GM12873 (cell line): ENCODE results near the gene CEP19.

Experiments
- CTCF ChIP-seq: IDR thresholded peaks from 2 replicates; pipeline ENCODE4 v1.5.1; 2012; ENCODE audit warnings: low read depth, mild to moderate bottlenecking, moderate library complexity, low read length, control low read depth; ENCODE audit not compliant: insufficient read depth; ENCODE audit errors: missing control alignments

CEP19 gene

GRCh38 chr3:196711838-196712513 lies at the start of gene CEP19, which contains the start of gene PIGX:
Gene CEP19, minus strand, starts transcription at chr3:196712250. Its CDS starts 3,593 bp downstream, at chr3:196708657.
Gene PIGX, plus strand, starts transcription at chr3:196712377.
- TF ChIP-seq CTCF = no peak

GRCh38 chr3:196757876-196758739 lies 46.1 kb upstream of the CEP19 start:
- TF ChIP-seq CTCF = no peak

- no peak for TF ChIP-seq CTCF
These were observed 44.7 kb upstream of the CEP19 start for GRCh38 chr3:196756732-196757131.

GRCh38 chr3:196754091-196754981 lies 42.3 kb upstream of the CEP19 start:
- TF ChIP-seq CTCF = no peak

- TF ChIP-seq CTCF = no peak
These were observed 41.2 kb upstream of the CEP19 start for GRCh38 chr3:196753201-196753600.

- TF ChIP-seq CTCF = no peak
These were observed 37.1 kb upstream of the CEP19 start for GRCh38 chr3:196749125-196749524.
